GM21515 (cell line): ENCODE results near the gene DLGAP4.

Experiments used
- ATAC-seq: cut with Tn5 transposase; IDR thresholded peaks from one replicate; pipeline ENCODE4 v1.9.1; 2021; ENCODE audit not compliant: unreplicated experiment

Gene DLGAP4

GRCh38 chr20:36307412-36308325, 1.5 kb downstream of the DLGAP4 start:
- no peak for ATAC-seq

- no peak for ATAC-seq
Measured at GRCh38 chr20:36308353-36308752, 2.2 kb downstream of the DLGAP4 start.

- no peak for ATAC-seq
Measured at GRCh38 chr20:36308986-36309385, 2.8 kb downstream of the DLGAP4 start.

- no peak for ATAC-seq
Measured at GRCh38 chr20:36309643-36310042, 3.5 kb downstream of the DLGAP4 start.

- no peak for ATAC-seq
Measured at GRCh38 chr20:36310215-36310981, 4.3 kb downstream of the DLGAP4 start.

- no peak for ATAC-seq
Measured at GRCh38 chr20:36311141-36311853, 5.2 kb downstream of the DLGAP4 start.

- no peak for ATAC-seq
Measured at GRCh38 chr20:36311854-36312723, 6.0 kb downstream of the DLGAP4 start.

- no peak for ATAC-seq
Measured at GRCh38 chr20:36312724-36313441, 6.7 kb downstream of the DLGAP4 start.

- no peak for ATAC-seq
Measured at GRCh38 chr20:36313476-36313875, 7.3 kb downstream of the DLGAP4 start.

- ATAC-seq = no peak
Measured at GRCh38 chr20:36313926-36314325, 7.8 kb downstream of the DLGAP4 start.

- ATAC-seq = no peak
Measured at GRCh38 chr20:36314734-36315544, 8.8 kb downstream of the DLGAP4 start.

GRCh38 chr20:36315545-36316351, 9.6 kb downstream of the DLGAP4 start:
- no peak for ATAC-seq

GRCh38 chr20:36317675-36318074, 11.5 kb downstream of the DLGAP4 start:
- no peak for ATAC-seq

- no peak for ATAC-seq
Measured at GRCh38 chr20:36318166-36318565, 12.0 kb downstream of the DLGAP4 start.

GRCh38 chr20:36319356-36320260, 13.5 kb downstream of the DLGAP4 start:
- no peak for ATAC-seq

- no peak for ATAC-seq
Measured at GRCh38 chr20:36320261-36320897, 14.2 kb downstream of the DLGAP4 start.
